Liver (tissue), 9 donors: ENCODE measurements around the gene MYOG. TPM values are rescaled to one million over a fixed set of nuclear protein-coding genes. Genes with fewer than 3 reads are reported as not detected.

Source experiments
- DNase-seq: peaks from one replicate; pipeline ENCODE4 v3.0.0-alpha.2; 2017; ENCODE audit warnings: low spot score
- H3K27ac ChIP-seq, 2 donors: one replicate each; pipeline ENCODE4 v1.7.0; 2013; ENCODE audit warnings: inconsistent platforms in 2 of 2, low read length in 2 of 2, control low read depth in 1 of 2, low read depth in 1 of 2, mild to moderate bottlenecking in 1 of 2
- H3K27me3 ChIP-seq, 4 donors: one replicate each; pipeline versions ENCODE4 v1.6.1 to v1.7.0; 2013; ENCODE audit warnings: low read length in 3 of 4, inconsistent platforms in 1 of 4, mild to moderate bottlenecking in 1 of 4, moderate library complexity in 1 of 4; ENCODE audit not compliant: control insufficient read depth in 4 of 4, insufficient read depth in 4 of 4
- H3K36me3 ChIP-seq, 4 donors: one replicate each; pipeline versions ENCODE4 v1.6.1 to v1.7.0; 2013; ENCODE audit warnings: low read length in 3 of 4, mild to moderate bottlenecking in 3 of 4, low read depth in 1 of 4, moderate library complexity in 1 of 4; ENCODE audit not compliant: control insufficient read depth in 4 of 4, insufficient read depth in 3 of 4
- H3K4me1 ChIP-seq, 4 donors: one replicate each; pipeline versions ENCODE4 v1.6.1 to v1.7.0; 2013; ENCODE audit warnings: low read length in 3 of 4, mild to moderate bottlenecking in 3 of 4, moderate library complexity in 1 of 4; ENCODE audit not compliant: control insufficient read depth in 4 of 4, insufficient read depth in 4 of 4
- H3K4me3 ChIP-seq, 3 donors: one replicate each; pipeline versions ENCODE4 v1.6.1 to v1.7.0; 2013; ENCODE audit warnings: low read length in 3 of 3, control low read depth in 1 of 3, low read depth in 1 of 3, mild to moderate bottlenecking in 1 of 3
- H3K9ac ChIP-seq, 2 donors: one replicate each; pipeline ENCODE4 v1.7.0; 2013; ENCODE audit warnings: low read length in 2 of 2, mild to moderate bottlenecking in 2 of 2, moderate library complexity in 2 of 2, control low read depth in 1 of 2, low read depth in 1 of 2
- H3K9me3 ChIP-seq, 4 donors: one replicate each; pipeline versions ENCODE4 v1.6.1 to v1.7.0; 2013; ENCODE audit warnings: low read length in 3 of 4; ENCODE audit not compliant: control insufficient read depth in 4 of 4
- EGR1 ChIP-seq, 2 donors: IDR thresholded peaks; 2 replicates each; pipeline ENCODE4 v1.6.1; 2016 to 2018; ENCODE audit warnings: antibody characterized with exemption in 2 of 2, low read depth in 2 of 2
- FOXA1 ChIP-seq: IDR thresholded peaks from 2 replicates; pipeline ENCODE4 v1.6.1; 2016; ENCODE audit warnings: antibody characterized with exemption
- FOXA2 ChIP-seq: IDR thresholded peaks from 2 replicates; pipeline ENCODE4 v1.6.1; 2016; ENCODE audit warnings: antibody characterized with exemption
- GABPA ChIP-seq, 2 donors: IDR thresholded peaks in 1 of 2; conservative IDR thresholded peaks in 1 of 2; 2 replicates each; pipeline ENCODE4 v1.6.1; 2016; ENCODE audit warnings: antibody characterized with exemption in 2 of 2, mild to moderate bottlenecking in 1 of 2, moderate library complexity in 1 of 2
- HNF4A ChIP-seq, 2 donors: conservative IDR thresholded peaks; 2 replicates each; pipeline ENCODE4 v1.6.1; 2016; ENCODE audit warnings: antibody characterized with exemption in 2 of 2, mild to moderate bottlenecking in 2 of 2
- HNF4G ChIP-seq: IDR thresholded peaks from 2 replicates; pipeline ENCODE4 v1.6.1; 2016; ENCODE audit warnings: antibody characterized with exemption
- JUND ChIP-seq, 2 donors: IDR thresholded peaks; 2 replicates each; pipeline ENCODE4 v1.6.1; 2016; ENCODE audit warnings: antibody characterized with exemption in 2 of 2
- MAX ChIP-seq: IDR thresholded peaks from 2 replicates; pipeline ENCODE4 v1.6.1; 2016; ENCODE audit warnings: antibody characterized with exemption
- NR2F2 ChIP-seq: IDR thresholded peaks from 2 replicates; pipeline ENCODE4 v1.6.1; 2016; ENCODE audit warnings: antibody characterized with exemption
- RAD21 ChIP-seq, 2 donors: IDR thresholded peaks; 2 replicates each; pipeline ENCODE4 v1.6.1; 2016; ENCODE audit warnings: antibody characterized with exemption in 2 of 2, mild to moderate bottlenecking in 2 of 2
- REST ChIP-seq: IDR thresholded peaks from 2 replicates; pipeline ENCODE4 v1.6.1; 2016; ENCODE audit warnings: antibody characterized with exemption, mild to moderate bottlenecking
- RXRA ChIP-seq, 2 donors: IDR thresholded peaks; 2 replicates each; pipeline ENCODE4 v1.6.1; 2017 to 2018; ENCODE audit warnings: antibody characterized with exemption in 2 of 2, mild to moderate bottlenecking in 1 of 2
- SP1 ChIP-seq: IDR thresholded peaks from 2 replicates; pipeline ENCODE4 v1.6.1; 2018; ENCODE audit warnings: antibody characterized with exemption, mild to moderate bottlenecking
- TAF1 ChIP-seq: conservative IDR thresholded peaks from 2 replicates; pipeline ENCODE4 v1.6.1; 2016; ENCODE audit warnings: antibody characterized with exemption, mild to moderate bottlenecking
- YY1 ChIP-seq: IDR thresholded peaks from 2 replicates; pipeline ENCODE4 v1.6.1; 2016; ENCODE audit warnings: antibody characterized with exemption, mild to moderate bottlenecking
- ZBTB33 ChIP-seq: IDR thresholded peaks from 2 replicates; pipeline ENCODE4 v1.6.1; 2016; ENCODE audit warnings: antibody characterized with exemption
- WGBS: extraction: QIAGEN DNeasy Blood & Tissue Kit; methylation state at CpG from one replicate; pipeline ENCODE4 v1.1.7; 2013; 5-methylcytosine and 5-hydroxymethylcytosine counted together
- polyA plus RNA-seq, 2 donors: library from polyadenylated mRNA; stranded (reverse) in 1 of 2; unstranded in 1 of 2; fragments of 200-250 nt in 1 of 2; fragments of >200 nt in 1 of 2; fragmentation: Nextera tagmentation in 1 of 2; extraction: Ambion mirVana in 1 of 2; gene quantifications; one replicate each; pipeline versions ENCODE4 v1.2.1 to v1.2.3, GENCODE V29; 2013 to 2015
- total RNA-seq, 2 donors: library from RNA; depleted of rRNA; stranded (reverse); fragments of >200 nt; gene quantifications; one replicate each; pipeline ENCODE4 v1.2.3, GENCODE V29; 2014
- TF ChIP-seq, protein P1 (sequence below): fragments of 150-350 bp; IDR thresholded peaks from 2 replicates; pipeline ENCODE4 v1.5.1; 2017; ENCODE audit warnings: improper control_type of control experiment, low read depth, low read length; ENCODE audit not compliant: missing input control
- TF ChIP-seq, protein P2 (sequence below): IDR thresholded peaks from 2 replicates; pipeline ENCODE4 v1.6.1; 2016; ENCODE audit warnings: antibody characterized with exemption
- donor health status: healthy.
- donor health status: healthy.
- donor health status: healthy.
- donor health status: healthy.
- donor health status: healthy.

Gene MYOG
- total and polyA plus RNA-seq, 4 donors = not detected

DNA sequence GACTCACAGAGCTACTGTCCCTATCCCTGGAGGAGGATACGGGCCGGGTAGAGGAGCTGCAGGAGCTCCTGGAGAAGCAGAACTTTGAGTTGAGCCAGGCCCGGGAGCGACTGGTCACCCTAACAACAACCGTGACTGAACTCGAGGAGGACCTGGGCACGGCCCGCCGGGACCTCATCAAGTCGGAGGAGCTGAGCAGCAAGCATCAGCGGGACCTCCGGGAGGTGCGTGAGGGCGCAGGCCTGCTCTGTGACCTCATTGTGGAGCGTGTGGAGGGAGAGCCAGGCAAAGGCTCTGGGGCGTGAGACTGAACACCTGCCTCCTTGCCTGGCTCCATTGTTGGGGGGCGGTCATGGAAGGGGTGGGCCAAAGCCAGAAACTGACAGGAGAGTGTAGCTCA is 40.5 kb downstream of the MYOG start:
- Histone ChIP-seq H3K9ac (no peak overlapping the region), H3K4me1 (no peaks in the 10 kb centered on the region), H3K36me3 (no peaks in the 10 kb centered on the region), H3K4me3 (no peak overlapping the region), H3K27ac (no peak overlapping the region), H3K27me3 (no peaks in the 10 kb centered on the region), H3K9me3 (no peaks in the 10 kb centered on the region)
- WGBS = 91% methylated on average over 17 of the region's 17 CpGs
- no peak for DNase-seq
- TF ChIP-seq HNF4G = no peak
- TF ChIP-seq MAX = no peak
- TF ChIP-seq ZBTB33 = no peak
- TF ChIP-seq NR2F2 = no peak
- no peak for TF ChIP-seq REST
- TF ChIP-seq YY1 = no peak
- no peak for TF ChIP-seq FOXA1
- TF ChIP-seq RXRA (IDR thresholded peaks at IDR 0.05) = no peak
- no peak for TF ChIP-seq GABPA (IDR thresholded peaks at IDR 0.05 in 1 of 2, conservative IDR thresholded peaks at IDR 0.05 in 1 of 2)
- no peak for TF ChIP-seq JUND (IDR thresholded peaks at IDR 0.05)
- TF ChIP-seq SP1 = no peak
- no peak for TF ChIP-seq EGR1 (IDR thresholded peaks at IDR 0.05; ENCODE audit: low read depth in 2 of 2)
- TF ChIP-seq FOXA2 = no peak
- TF ChIP-seq TAF1 = no peak
- TF ChIP-seq, protein P1, sequence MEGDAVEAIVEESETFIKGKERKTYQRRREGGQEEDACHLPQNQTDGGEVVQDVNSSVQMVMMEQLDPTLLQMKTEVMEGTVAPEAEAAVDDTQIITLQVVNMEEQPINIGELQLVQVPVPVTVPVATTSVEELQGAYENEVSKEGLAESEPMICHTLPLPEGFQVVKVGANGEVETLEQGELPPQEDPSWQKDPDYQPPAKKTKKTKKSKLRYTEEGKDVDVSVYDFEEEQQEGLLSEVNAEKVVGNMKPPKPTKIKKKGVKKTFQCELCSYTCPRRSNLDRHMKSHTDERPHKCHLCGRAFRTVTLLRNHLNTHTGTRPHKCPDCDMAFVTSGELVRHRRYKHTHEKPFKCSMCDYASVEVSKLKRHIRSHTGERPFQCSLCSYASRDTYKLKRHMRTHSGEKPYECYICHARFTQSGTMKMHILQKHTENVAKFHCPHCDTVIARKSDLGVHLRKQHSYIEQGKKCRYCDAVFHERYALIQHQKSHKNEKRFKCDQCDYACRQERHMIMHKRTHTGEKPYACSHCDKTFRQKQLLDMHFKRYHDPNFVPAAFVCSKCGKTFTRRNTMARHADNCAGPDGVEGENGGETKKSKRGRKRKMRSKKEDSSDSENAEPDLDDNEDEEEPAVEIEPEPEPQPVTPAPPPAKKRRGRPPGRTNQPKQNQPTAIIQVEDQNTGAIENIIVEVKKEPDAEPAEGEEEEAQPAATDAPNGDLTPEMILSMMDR = no peak
- TF ChIP-seq, protein P2, sequence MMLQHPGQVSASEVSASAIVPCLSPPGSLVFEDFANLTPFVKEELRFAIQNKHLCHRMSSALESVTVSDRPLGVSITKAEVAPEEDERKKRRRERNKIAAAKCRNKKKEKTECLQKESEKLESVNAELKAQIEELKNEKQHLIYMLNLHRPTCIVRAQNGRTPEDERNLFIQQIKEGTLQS = no peak
- no peak for TF ChIP-seq HNF4A (conservative IDR thresholded peaks at IDR 0.05)
- no peak for TF ChIP-seq RAD21 (IDR thresholded peaks at IDR 0.05)
